HL-60 (cell line): ENCODE data around the gene CDC25B.

Experiments
- CTCF ChIP-seq: IDR thresholded peaks from one replicate; pipeline ENCODE4 v1.5.1; 2011; ENCODE audit warnings: low read length, control low read depth, inconsistent platforms; ENCODE audit not compliant: insufficient read depth
- POLR2AphosphoS5 ChIP-seq: IDR thresholded peaks from 2 replicates; pipeline ENCODE4 v1.6.1; 2012; ENCODE audit warnings: low read depth
- REST ChIP-seq: IDR thresholded peaks from 2 replicates; pipeline ENCODE4 v1.6.1; 2012; ENCODE audit warnings: low read depth; ENCODE audit not compliant: insufficient replicate concordance
- SPI1 ChIP-seq: IDR thresholded peaks from 2 replicates; pipeline ENCODE4 v1.6.1; 2012; ENCODE audit warnings: low read depth, mild to moderate bottlenecking, borderline replicate concordance

GRCh38 chr20:3820901-3821727, 25.0 kb downstream of the CDC25B start:
- TF ChIP-seq POLR2AphosphoS5 (no peak), CTCF (no peak), REST (no peak), SPI1 (no peak)
